Nephron (organoid): ENCODE results near the gene CD2AP.

Experiments
- H3K27ac Mint-ChIP-seq, 3 experiments: 2 replicates each; pipeline ENCODE4 v1.8.0; 2020; ENCODE audit warnings: mixed read lengths in 3 of 3, mild to moderate bottlenecking in 2 of 3, moderate library complexity in 1 of 3
- H3K27me3 Mint-ChIP-seq: 2 replicates; pipeline ENCODE4 v1.8.0; 2021; ENCODE audit warnings: low read depth, mild to moderate bottlenecking, moderate library complexity, mixed read lengths
- H3K36me3 Mint-ChIP-seq: 2 replicates; pipeline ENCODE4 v1.8.0; 2020; ENCODE audit warnings: low read depth, mixed read lengths
- H3K4me1 Mint-ChIP-seq: 2 replicates; pipeline ENCODE4 v1.8.0; 2020; ENCODE audit warnings: mixed read lengths
- H3K4me3 Mint-ChIP-seq, 3 experiments: 2 replicates each; pipeline ENCODE4 v1.8.0; 2020; ENCODE audit warnings: mild to moderate bottlenecking in 3 of 3, mixed read lengths in 3 of 3, moderate library complexity in 2 of 3
- H3K9me3 Mint-ChIP-seq: 2 replicates; pipeline ENCODE4 v1.8.0; 2020; ENCODE audit warnings: mixed read lengths
- CTCF ChIP-seq, 3 experiments: fragments of 200-600 bp; sonication (generic); IDR thresholded peaks; one replicate each; pipeline ENCODE4 v1.5.0; 2021; ENCODE audit warnings: antibody characterized with exemption in 3 of 3; ENCODE audit not compliant: unreplicated experiment in 3 of 3

Gene CD2AP

GRCh38 chr6:47477497-47478232 lies at the start of gene CD2AP:
TSS of gene CD2AP (plus strand) at chr6:47477789. CDS start at chr6:47478245, 456 bp downstream.
- Mint-ChIP-seq H3K4me3 (peak within 1 kb of the TSS; percentile 95 to 97 (median 96)), H3K9me3 (no peaks in the 10 kb centered on the region), H3K4me1 (peaks cover 25% of the 10 kb centered on the region), H3K27me3 (no peaks in the 10 kb centered on the region), H3K27ac (peak within 1 kb of the TSS; percentile 94 to 98 (median 94)), H3K36me3 (no peaks in the 10 kb centered on the region)
- no peak for TF ChIP-seq CTCF (IDR thresholded peaks at IDR 0.05; ENCODE audit: unreplicated experiment in 3 of 3)

GRCh38 chr6:47428288-47428687 lies 49.3 kb upstream of the CD2AP start:
- Mint-ChIP-seq H3K27ac (no peak overlapping the region), H3K4me1 (no peaks in the 10 kb centered on the region), H3K9me3 (peaks cover 24% of the 10 kb centered on the region), H3K4me3 (no peak overlapping the region), H3K36me3 (no peaks in the 10 kb centered on the region), H3K27me3 (peaks cover 6% of the 10 kb centered on the region)
- TF ChIP-seq CTCF (IDR thresholded peaks at IDR 0.05; ENCODE audit: unreplicated experiment in 3 of 3) = no peak

GRCh38 chr6:47428746-47429664 lies 48.6 kb upstream of the CD2AP start:
- peaks cover 24% of the 10 kb centered on the region for H3K9me3 Mint-ChIP-seq
- TF ChIP-seq CTCF (IDR thresholded peaks at IDR 0.05; ENCODE audit: unreplicated experiment in 3 of 3) = no peak

GRCh38 chr6:47434372-47435253 lies 43.0 kb upstream of the CD2AP start:
- Mint-ChIP-seq H3K27ac (peak overlapping the region; percentile 34 to 73 (median 60)), H3K27me3 (no peaks in the 10 kb centered on the region), H3K9me3 (peaks cover 4% of the 10 kb centered on the region), H3K4me3 (no peak overlapping the region), H3K4me1 (peaks cover 1% of the 10 kb centered on the region), H3K36me3 (no peaks in the 10 kb centered on the region)
- TF ChIP-seq CTCF (IDR thresholded peaks at IDR 0.05; ENCODE audit: unreplicated experiment in 3 of 3) = no peak

More at GRCh38 chr6:47428746-47429664, 48.6 kb upstream of the CD2AP start:
- no peak overlapping the region for H3K4me3 Mint-ChIP-seq
- H3K27me3 Mint-ChIP-seq = peaks cover 6% of the 10 kb centered on the region
- H3K4me1 Mint-ChIP-seq = no peaks in the 10 kb centered on the region
- no peaks in the 10 kb centered on the region for H3K36me3 Mint-ChIP-seq
- H3K27ac Mint-ChIP-seq = no peak overlapping the region

- no peak overlapping the region for H3K4me3 Mint-ChIP-seq
- no peaks in the 10 kb centered on the region for H3K36me3 Mint-ChIP-seq
- peaks cover 4% of the 10 kb centered on the region for H3K4me1 Mint-ChIP-seq
- H3K27me3 Mint-ChIP-seq = no peaks in the 10 kb centered on the region
- H3K27ac Mint-ChIP-seq = peak overlapping the region; percentile 34 to 73 (median 60)
- no peak for TF ChIP-seq CTCF (IDR thresholded peaks at IDR 0.05; ENCODE audit: unreplicated experiment in 3 of 3)
- peaks cover 3% of the 10 kb centered on the region for H3K9me3 Mint-ChIP-seq
These were observed 42.4 kb upstream of the CD2AP start for GRCh38 chr6:47435254-47435612.
